NB4 (cell line): ENCODE results near the gene PIGW.

Experiments
- MYC ChIP-seq: IDR thresholded peaks from 2 replicates; pipeline ENCODE4 v1.6.1; 2011; ENCODE audit warnings: low read depth, low read length
- POLR2A ChIP-seq: IDR thresholded peaks from 2 replicates; pipeline ENCODE4 v1.6.1; 2011; ENCODE audit warnings: mild to moderate bottlenecking; ENCODE audit not compliant: insufficient read length; ENCODE audit errors: extremely low read depth
- TF ChIP-seq, protein P1 (sequence below): IDR thresholded peaks from one replicate; pipeline ENCODE4 v1.5.1; 2012; ENCODE audit warnings: low read depth, low read length

DNA sequence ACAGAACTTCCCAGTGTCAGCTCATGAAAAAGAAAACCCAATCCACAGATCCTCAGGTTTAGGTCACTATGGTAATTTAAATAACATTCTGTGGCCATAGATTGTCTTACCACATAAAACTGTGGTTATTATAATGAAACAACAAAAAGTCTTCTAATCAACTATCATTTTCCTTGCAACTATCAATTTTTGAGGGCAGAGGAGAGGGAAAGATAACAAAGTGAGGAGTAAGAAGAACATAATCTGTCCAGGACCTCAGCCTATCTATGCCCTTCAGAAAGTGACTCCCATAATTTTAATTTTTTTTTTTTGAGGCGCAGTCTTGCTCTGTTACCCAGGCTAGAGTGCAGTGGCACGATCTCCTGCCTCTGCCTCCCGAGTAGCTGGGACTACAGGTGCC, 5.9 kb downstream of the PIGW start:
- TF ChIP-seq, protein P1, sequence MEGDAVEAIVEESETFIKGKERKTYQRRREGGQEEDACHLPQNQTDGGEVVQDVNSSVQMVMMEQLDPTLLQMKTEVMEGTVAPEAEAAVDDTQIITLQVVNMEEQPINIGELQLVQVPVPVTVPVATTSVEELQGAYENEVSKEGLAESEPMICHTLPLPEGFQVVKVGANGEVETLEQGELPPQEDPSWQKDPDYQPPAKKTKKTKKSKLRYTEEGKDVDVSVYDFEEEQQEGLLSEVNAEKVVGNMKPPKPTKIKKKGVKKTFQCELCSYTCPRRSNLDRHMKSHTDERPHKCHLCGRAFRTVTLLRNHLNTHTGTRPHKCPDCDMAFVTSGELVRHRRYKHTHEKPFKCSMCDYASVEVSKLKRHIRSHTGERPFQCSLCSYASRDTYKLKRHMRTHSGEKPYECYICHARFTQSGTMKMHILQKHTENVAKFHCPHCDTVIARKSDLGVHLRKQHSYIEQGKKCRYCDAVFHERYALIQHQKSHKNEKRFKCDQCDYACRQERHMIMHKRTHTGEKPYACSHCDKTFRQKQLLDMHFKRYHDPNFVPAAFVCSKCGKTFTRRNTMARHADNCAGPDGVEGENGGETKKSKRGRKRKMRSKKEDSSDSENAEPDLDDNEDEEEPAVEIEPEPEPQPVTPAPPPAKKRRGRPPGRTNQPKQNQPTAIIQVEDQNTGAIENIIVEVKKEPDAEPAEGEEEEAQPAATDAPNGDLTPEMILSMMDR, result no peak
- no peak for TF ChIP-seq POLR2A
- no peak for TF ChIP-seq MYC
